ENCODE data around the gene MAGI1. TPM values are rescaled to one million over a fixed set of nuclear protein-coding genes. Genes with fewer than 3 reads are reported as not detected.

The MAGI1 gene
- polyA plus RNA-seq, 2 donors: 6.0 to 10.6 TPM

- Histone ChIP-seq H3K27ac (ENCODE audit: low read depth in 2 of 2, low read length in 1 of 2) (no peak overlapping the region), H3K9me3 (ENCODE audit: control insufficient read depth in 2 of 2, insufficient read depth in 1 of 2, low read depth in 1 of 2, low read length in 1 of 2) (no peaks in the 10 kb centered on the region), H3K27me3 (ENCODE audit: control insufficient read depth in 1 of 2, insufficient read depth in 2 of 2, low read length in 2 of 2) (no peaks in the 10 kb centered on the region), H3K4me1 (ENCODE audit: control insufficient read depth in 2 of 2, insufficient read depth in 2 of 2, low read length in 1 of 2) (no peaks in the 10 kb centered on the region), H3K4me3 (ENCODE audit: low read depth in 1 of 2, low read length in 2 of 2) (no peak overlapping the region), H3K36me3 (ENCODE audit: control insufficient read depth in 2 of 2, insufficient read depth in 2 of 2, low read length in 1 of 2) (no peaks in the 10 kb centered on the region)
- 90% methylated on average over 13 of the region's 13 CpGs for WGBS, 2 donors
These were observed 559.9 kb downstream of the MAGI1 start for GRCh38 chr3:65478551-65479500.

GRCh38 chr3:65473736-65474135, 565.0 kb downstream of the MAGI1 start:
- Histone ChIP-seq H3K4me3 (ENCODE audit: low read depth in 1 of 2, low read length in 2 of 2) (no peak overlapping the region), H3K27ac (ENCODE audit: low read depth in 2 of 2, low read length in 1 of 2) (no peak overlapping the region), H3K27me3 (ENCODE audit: control insufficient read depth in 1 of 2, insufficient read depth in 2 of 2, low read length in 2 of 2) (no peaks in the 10 kb centered on the region), H3K4me1 (ENCODE audit: control insufficient read depth in 2 of 2, insufficient read depth in 2 of 2, low read length in 1 of 2) (no peaks in the 10 kb centered on the region), H3K36me3 (ENCODE audit: control insufficient read depth in 2 of 2, insufficient read depth in 2 of 2, low read length in 1 of 2) (peaks cover 0 to 2% of the 10 kb centered on the region in 2 donors), H3K9me3 (ENCODE audit: control insufficient read depth in 2 of 2, insufficient read depth in 1 of 2, low read depth in 1 of 2, low read length in 1 of 2) (no peaks in the 10 kb centered on the region)
- WGBS, 2 donors: 51 to 70% methylated on average over 3 of the region's 3 CpGs

DNA sequence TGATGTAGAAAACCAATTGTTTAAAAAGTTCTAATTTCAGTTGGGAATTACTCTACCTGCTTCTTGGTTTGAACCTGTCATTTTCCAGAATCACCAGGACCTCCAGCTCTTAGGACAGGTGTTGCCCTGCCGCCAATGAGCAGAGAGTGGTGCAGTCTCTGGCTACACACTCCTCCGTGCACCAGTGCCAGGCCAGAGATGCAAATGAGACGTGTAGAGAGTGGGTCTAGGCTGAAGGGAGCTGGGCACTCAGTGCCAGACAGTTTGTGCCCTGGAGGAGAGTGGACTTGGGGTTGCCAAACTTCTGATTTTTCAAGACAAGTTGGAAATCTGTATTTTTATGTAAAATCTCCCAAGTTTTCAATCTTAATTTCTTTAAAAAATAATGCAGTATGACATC, 566.2 kb downstream of the MAGI1 start:
- Histone ChIP-seq H3K27ac (ENCODE audit: low read depth in 2 of 2, low read length in 1 of 2) (no peak overlapping the region), H3K27me3 (ENCODE audit: control insufficient read depth in 1 of 2, insufficient read depth in 2 of 2, low read length in 2 of 2) (no peaks in the 10 kb centered on the region)

GRCh38 chr3:65466300-65466988, 572.3 kb downstream of the MAGI1 start:
- Histone ChIP-seq H3K4me1 (ENCODE audit: control insufficient read depth in 2 of 2, insufficient read depth in 2 of 2, low read length in 1 of 2) (no peaks in the 10 kb centered on the region), H3K27ac (ENCODE audit: low read depth in 2 of 2, low read length in 1 of 2) (no peak overlapping the region), H3K27me3 (ENCODE audit: control insufficient read depth in 1 of 2, insufficient read depth in 2 of 2, low read length in 2 of 2) (no peaks in the 10 kb centered on the region), H3K36me3 (ENCODE audit: control insufficient read depth in 2 of 2, insufficient read depth in 2 of 2, low read length in 1 of 2) (peaks cover 0 to 1% of the 10 kb centered on the region in 2 donors), H3K9me3 (ENCODE audit: control insufficient read depth in 2 of 2, insufficient read depth in 1 of 2, low read depth in 1 of 2, low read length in 1 of 2) (no peaks in the 10 kb centered on the region), H3K4me3 (ENCODE audit: low read depth in 1 of 2, low read length in 2 of 2) (no peak overlapping the region)
- 87 to 91% methylated on average over 5 of the region's 5 CpGs for WGBS, 2 donors

More for the DNA sequence above, 566.2 kb downstream of the MAGI1 start:
- 72 to 76% methylated on average over 3 of the region's 3 CpGs for WGBS, 2 donors
- no peaks in the 10 kb centered on the region for H3K9me3 ChIP-seq (ENCODE audit: control insufficient read depth in 2 of 2, insufficient read depth in 1 of 2, low read depth in 1 of 2, low read length in 1 of 2)
- no peak overlapping the region for H3K4me3 ChIP-seq (ENCODE audit: low read depth in 1 of 2, low read length in 2 of 2)
- H3K36me3 ChIP-seq (ENCODE audit: control insufficient read depth in 2 of 2, insufficient read depth in 2 of 2, low read length in 1 of 2): peaks cover 0 to 2% of the 10 kb centered on the region in 2 donors
- no peaks in the 10 kb centered on the region for H3K4me1 ChIP-seq (ENCODE audit: control insufficient read depth in 2 of 2, insufficient read depth in 2 of 2, low read length in 1 of 2)

DNA sequence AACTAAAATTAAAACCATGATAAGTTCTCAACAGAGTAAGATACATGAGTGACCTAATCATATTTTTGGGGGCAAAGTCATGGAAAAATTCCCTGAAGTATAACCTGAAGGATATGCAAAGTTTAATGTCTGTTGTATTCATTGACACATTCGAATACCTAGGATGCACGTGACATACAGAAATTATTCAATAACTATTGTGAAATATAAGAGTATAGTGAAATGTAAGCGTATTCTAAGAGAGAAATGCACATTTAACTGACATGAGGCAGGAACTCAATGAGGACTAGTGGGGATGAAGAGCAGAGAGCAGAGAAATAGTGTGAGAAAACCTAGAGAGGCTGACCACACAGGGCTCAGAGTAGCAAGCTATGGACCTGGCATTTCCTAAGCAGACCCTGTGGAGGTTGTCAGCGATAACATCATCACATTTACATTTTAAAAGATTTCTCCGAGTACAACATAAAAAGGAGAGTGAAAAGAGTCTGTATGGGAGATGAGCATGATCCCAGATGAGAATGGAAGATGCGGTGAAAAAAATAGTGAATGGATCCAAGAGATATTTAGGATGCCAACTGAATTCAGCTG, 588.8 kb downstream of the MAGI1 start:
- Histone ChIP-seq H3K4me1 (ENCODE audit: control insufficient read depth in 2 of 2, insufficient read depth in 2 of 2, low read length in 1 of 2) (no peaks in the 10 kb centered on the region), H3K27ac (ENCODE audit: low read depth in 2 of 2, low read length in 1 of 2) (no peak overlapping the region), H3K9me3 (ENCODE audit: control insufficient read depth in 2 of 2, insufficient read depth in 1 of 2, low read depth in 1 of 2, low read length in 1 of 2) (no peaks in the 10 kb centered on the region), H3K36me3 (ENCODE audit: control insufficient read depth in 2 of 2, insufficient read depth in 2 of 2, low read length in 1 of 2) (no peaks in the 10 kb centered on the region), H3K27me3 (ENCODE audit: control insufficient read depth in 1 of 2, insufficient read depth in 2 of 2, low read length in 2 of 2) (no peaks in the 10 kb centered on the region), H3K4me3 (ENCODE audit: low read depth in 1 of 2, low read length in 2 of 2) (no peak overlapping the region)
- 96 to 97% methylated on average over 6 of the region's 6 CpGs for WGBS, 2 donors

- H3K27ac ChIP-seq (ENCODE audit: low read depth in 2 of 2, low read length in 1 of 2): no peak overlapping the region
- H3K9me3 ChIP-seq (ENCODE audit: control insufficient read depth in 2 of 2, insufficient read depth in 1 of 2, low read depth in 1 of 2, low read length in 1 of 2): no peaks in the 10 kb centered on the region
- 77 to 80% methylated on average over 3 of the region's 3 CpGs for WGBS, 2 donors
- H3K4me3 ChIP-seq (ENCODE audit: low read depth in 1 of 2, low read length in 2 of 2): no peak overlapping the region
- no peaks in the 10 kb centered on the region for H3K4me1 ChIP-seq (ENCODE audit: control insufficient read depth in 2 of 2, insufficient read depth in 2 of 2, low read length in 1 of 2)
- no peaks in the 10 kb centered on the region for H3K27me3 ChIP-seq (ENCODE audit: control insufficient read depth in 1 of 2, insufficient read depth in 2 of 2, low read length in 2 of 2)
- H3K36me3 ChIP-seq (ENCODE audit: control insufficient read depth in 2 of 2, insufficient read depth in 2 of 2, low read length in 1 of 2): no peaks in the 10 kb centered on the region
These were observed 590.6 kb downstream of the MAGI1 start for GRCh38 chr3:65448120-65448519.

- WGBS, 2 donors: 73 to 83% methylated on average over 4 of the region's 4 CpGs
- no peaks in the 10 kb centered on the region for H3K36me3 ChIP-seq (ENCODE audit: control insufficient read depth in 2 of 2, insufficient read depth in 2 of 2, low read length in 1 of 2)
- no peak overlapping the region for H3K27ac ChIP-seq (ENCODE audit: low read depth in 2 of 2, low read length in 1 of 2)
- no peaks in the 10 kb centered on the region for H3K4me1 ChIP-seq (ENCODE audit: control insufficient read depth in 2 of 2, insufficient read depth in 2 of 2, low read length in 1 of 2)
- no peaks in the 10 kb centered on the region for H3K27me3 ChIP-seq (ENCODE audit: control insufficient read depth in 1 of 2, insufficient read depth in 2 of 2, low read length in 2 of 2)
- no peaks in the 10 kb centered on the region for H3K9me3 ChIP-seq (ENCODE audit: control insufficient read depth in 2 of 2, insufficient read depth in 1 of 2, low read depth in 1 of 2, low read length in 1 of 2)
- no peak overlapping the region for H3K4me3 ChIP-seq (ENCODE audit: low read depth in 1 of 2, low read length in 2 of 2)
These were observed 593.0 kb downstream of the MAGI1 start for GRCh38 chr3:65445573-65446169.

DNA sequence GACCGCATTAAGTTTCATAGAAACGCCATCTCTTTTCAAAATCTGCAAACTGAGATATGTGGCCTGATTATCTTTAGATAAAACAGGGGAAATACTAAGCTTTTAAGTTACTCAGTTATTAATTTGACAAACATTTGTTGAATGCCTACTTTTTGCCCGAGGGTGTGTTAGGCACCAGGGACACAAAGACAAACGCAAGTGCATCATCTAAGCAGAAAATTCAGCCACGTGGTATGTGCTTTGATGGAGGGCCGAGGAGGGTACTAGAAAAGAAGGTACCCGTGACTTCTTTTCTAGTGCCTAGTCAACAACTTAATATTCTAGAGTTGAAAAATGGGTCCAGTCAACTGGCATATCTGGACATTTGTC, 594.3 kb downstream of the MAGI1 start:
- WGBS, 2 donors: 79 to 85% methylated on average over 7 of the region's 7 CpGs
- no peak overlapping the region for H3K4me3 ChIP-seq (ENCODE audit: low read depth in 1 of 2, low read length in 2 of 2)
- H3K9me3 ChIP-seq (ENCODE audit: control insufficient read depth in 2 of 2, insufficient read depth in 1 of 2, low read depth in 1 of 2, low read length in 1 of 2): no peaks in the 10 kb centered on the region
- H3K36me3 ChIP-seq (ENCODE audit: control insufficient read depth in 2 of 2, insufficient read depth in 2 of 2, low read length in 1 of 2): no peaks in the 10 kb centered on the region
- no peaks in the 10 kb centered on the region for H3K4me1 ChIP-seq (ENCODE audit: control insufficient read depth in 2 of 2, insufficient read depth in 2 of 2, low read length in 1 of 2)
- no peaks in the 10 kb centered on the region for H3K27me3 ChIP-seq (ENCODE audit: control insufficient read depth in 1 of 2, insufficient read depth in 2 of 2, low read length in 2 of 2)
- H3K27ac ChIP-seq (ENCODE audit: low read depth in 2 of 2, low read length in 1 of 2): no peak overlapping the region

DNA sequence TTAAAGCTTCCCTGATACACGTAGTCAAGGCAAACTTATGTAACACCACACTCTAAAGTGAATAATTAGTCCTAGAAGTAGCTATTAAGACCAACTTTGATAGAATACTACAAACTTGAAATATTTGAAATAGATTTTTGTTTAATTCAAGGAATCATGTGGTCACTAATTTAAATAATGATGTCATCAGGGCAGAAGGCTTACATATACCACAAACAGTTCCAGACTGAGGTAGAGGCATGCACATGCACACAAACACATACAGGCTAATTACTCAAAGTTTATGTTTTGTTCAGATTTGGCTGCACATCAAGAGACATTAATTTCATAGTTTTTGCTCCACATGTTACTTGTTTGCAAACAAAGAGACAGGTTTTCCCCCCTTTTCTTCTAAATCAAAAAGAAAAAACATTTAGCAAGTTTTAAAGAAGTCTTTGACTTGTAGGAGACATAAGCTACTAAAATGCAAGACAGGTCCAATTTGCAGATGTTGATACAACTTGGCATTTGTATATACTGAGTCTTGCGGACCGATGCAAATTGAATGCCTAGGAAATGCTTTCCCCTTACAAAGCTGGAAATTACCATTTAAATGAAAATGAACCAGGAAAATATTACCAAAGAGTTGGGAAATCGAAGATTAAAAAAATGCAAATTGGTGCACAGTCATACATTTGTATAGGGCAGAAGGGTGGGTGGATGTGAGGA, 594.8 kb downstream of the MAGI1 start:
- H3K4me3 ChIP-seq (ENCODE audit: low read depth in 1 of 2, low read length in 2 of 2): no peak overlapping the region
- H3K9me3 ChIP-seq (ENCODE audit: control insufficient read depth in 2 of 2, insufficient read depth in 1 of 2, low read depth in 1 of 2, low read length in 1 of 2): no peaks in the 10 kb centered on the region
- 86 to 87% methylated on average over 4 of the region's 4 CpGs for WGBS, 2 donors
- H3K27me3 ChIP-seq (ENCODE audit: control insufficient read depth in 1 of 2, insufficient read depth in 2 of 2, low read length in 2 of 2): no peaks in the 10 kb centered on the region
- H3K4me1 ChIP-seq (ENCODE audit: control insufficient read depth in 2 of 2, insufficient read depth in 2 of 2, low read length in 1 of 2): no peaks in the 10 kb centered on the region
- no peak overlapping the region for H3K27ac ChIP-seq (ENCODE audit: low read depth in 2 of 2, low read length in 1 of 2)
- H3K36me3 ChIP-seq (ENCODE audit: control insufficient read depth in 2 of 2, insufficient read depth in 2 of 2, low read length in 1 of 2): no peaks in the 10 kb centered on the region
